Neural cell (in vitro differentiated cells): ENCODE measurements around the gene SCTR. TPM values are rescaled to one million over a fixed set of nuclear protein-coding genes. Genes with fewer than 3 reads are reported as not detected.

Source experiments
- H2AFZ ChIP-seq: fragments of 200-600, 300-800 bp; sonication (generic), shearing (Covaris generic); 2 replicates; pipeline ENCODE4 v1.6.0; 2014; ENCODE audit warnings: low read depth, mild to moderate bottlenecking, antibody characterized with exemption, low read length, moderate library complexity
- H3F3A ChIP-seq: fragments of 200-600 bp; shearing (Covaris generic); 2 replicates; pipeline ENCODE4 v1.6.1; 2016; ENCODE audit warnings: mild to moderate bottlenecking, moderate library complexity, mixed read lengths, antibody characterized with exemption, low read length; ENCODE audit not compliant: insufficient read depth, poor library complexity, severe bottlenecking
- H3K27ac ChIP-seq: fragments of 200-600, 300-800 bp; sonication (generic), shearing (Covaris generic); 2 replicates; pipeline ENCODE4 v1.5.1; 2014; ENCODE audit warnings: mild to moderate bottlenecking, low read length, moderate library complexity
- H3K27me3 ChIP-seq: fragments of 300-800, 200-600 bp; sonication (generic), shearing (Covaris generic); 2 replicates; pipeline ENCODE4 v1.6.0; 2014; ENCODE audit warnings: mild to moderate bottlenecking, low read depth, low read length, moderate library complexity; ENCODE audit not compliant: insufficient read depth
- H3K36me3 ChIP-seq: fragments of 300-800, 200-600 bp; sonication (generic), shearing (Covaris generic); 2 replicates; pipeline ENCODE4 v1.5.1; 2014; ENCODE audit warnings: mild to moderate bottlenecking, antibody characterized with exemption, low read length, moderate library complexity; ENCODE audit not compliant: insufficient read depth
- H3K4me2 ChIP-seq: fragments of 300-800, 200-600 bp; sonication (generic), shearing (Covaris generic); 2 replicates; pipeline ENCODE4 v1.6.0; 2014; ENCODE audit warnings: mild to moderate bottlenecking, low read length
- H3K4me3 ChIP-seq: fragments of 300-800, 200-600 bp; sonication (generic), shearing (Covaris generic); 2 replicates; pipeline ENCODE4 v1.5.1; 2014; ENCODE audit warnings: mild to moderate bottlenecking, low read length, moderate library complexity
- H3K79me2 ChIP-seq: fragments of 200-600 bp; shearing (Covaris generic); replicated peaks from 2 replicates; pipeline ENCODE4 v1.6.0; 2014; ENCODE audit warnings: mild to moderate bottlenecking, low read length, moderate library complexity; ENCODE audit not compliant: insufficient read depth
- H3K9ac ChIP-seq: fragments of 300-800, 200-600 bp; sonication (generic), shearing (Covaris generic); 2 replicates; pipeline ENCODE4 v1.6.1; 2016; ENCODE audit warnings: mild to moderate bottlenecking, low read length, mixed read lengths
- H3K9me2 ChIP-seq: fragments of 200-600 bp; shearing (Covaris generic); 2 replicates; pipeline ENCODE4 v1.6.1; 2016; ENCODE audit warnings: mild to moderate bottlenecking, low read length, mixed read lengths; ENCODE audit not compliant: insufficient read depth
- H3K9me3 ChIP-seq: fragments of 200-600, 300-800 bp; sonication (generic), shearing (Covaris generic); 2 replicates; pipeline ENCODE4 v1.6.1; 2016; ENCODE audit warnings: mild to moderate bottlenecking, mixed run types, low read length, moderate library complexity, mixed read lengths
- H4K20me1 ChIP-seq: fragments of 200-600 bp; shearing (Covaris generic); 2 replicates; pipeline ENCODE4 v1.6.1; 2016; ENCODE audit warnings: mild to moderate bottlenecking, mixed run types; ENCODE audit not compliant: insufficient read depth
- CTCF ChIP-seq: fragments of 450-650 bp; IDR thresholded peaks from 2 replicates; pipeline ENCODE4 v1.5.1; 2014; ENCODE audit warnings: antibody characterized with exemption, mild to moderate bottlenecking, moderate library complexity; ENCODE audit not compliant: poor library complexity, severe bottlenecking
- EP300 ChIP-seq: fragments of 450-650 bp; conservative IDR thresholded peaks from 2 replicates; pipeline ENCODE4 v1.6.1; 2014; ENCODE audit warnings: antibody characterized with exemption, mild to moderate bottlenecking, moderate library complexity; ENCODE audit not compliant: poor library complexity, severe bottlenecking
- EZH2 ChIP-seq: fragments of 200-600, 300-800 bp; shearing (Covaris generic), sonication (generic); IDR thresholded peaks from 2 replicates; pipeline ENCODE4 v1.6.1; 2014; ENCODE audit warnings: antibody characterized with exemption, low read length, borderline replicate concordance, mild to moderate bottlenecking; ENCODE audit not compliant: insufficient read depth, poor library complexity, severe bottlenecking
- MXI1 ChIP-seq: fragments of 450-650 bp; conservative IDR thresholded peaks from 2 replicates; pipeline ENCODE4 v1.6.1; 2014; ENCODE audit warnings: antibody characterized with exemption, mild to moderate bottlenecking; ENCODE audit not compliant: poor library complexity, severe bottlenecking
- POLR2AphosphoS5 ChIP-seq: IDR thresholded peaks from 2 replicates; pipeline ENCODE4 v1.6.1; 2012
- RAD21 ChIP-seq: fragments of 450-650 bp; conservative IDR thresholded peaks from 2 replicates; pipeline ENCODE4 v1.6.1; 2014; ENCODE audit warnings: antibody characterized with exemption, mild to moderate bottlenecking, moderate library complexity
- SMC3 ChIP-seq: fragments of 450-650 bp; conservative IDR thresholded peaks from 2 replicates; pipeline ENCODE4 v1.6.1; 2014; ENCODE audit warnings: antibody characterized with exemption, mild to moderate bottlenecking, moderate library complexity; ENCODE audit not compliant: poor library complexity
- TAF1 ChIP-seq: IDR thresholded peaks from 2 replicates; pipeline ENCODE4 v1.6.1; 2012; ENCODE audit warnings: low read depth
- polyA plus RNA-seq: library from polyadenylated mRNA; depleted of rRNA; stranded (reverse); fragments of >200 nt; gene quantifications from 2 replicates; pipeline ENCODE4 v1.2.3, GENCODE V29; 2014
- TF ChIP-seq, protein P1 (sequence below): IDR thresholded peaks from 2 replicates; pipeline ENCODE4 v1.6.1; 2012; ENCODE audit warnings: borderline replicate concordance

Gene SCTR
- polyA plus RNA-seq, 1 donor from 2014 or later = 0.12 TPM

DNA sequence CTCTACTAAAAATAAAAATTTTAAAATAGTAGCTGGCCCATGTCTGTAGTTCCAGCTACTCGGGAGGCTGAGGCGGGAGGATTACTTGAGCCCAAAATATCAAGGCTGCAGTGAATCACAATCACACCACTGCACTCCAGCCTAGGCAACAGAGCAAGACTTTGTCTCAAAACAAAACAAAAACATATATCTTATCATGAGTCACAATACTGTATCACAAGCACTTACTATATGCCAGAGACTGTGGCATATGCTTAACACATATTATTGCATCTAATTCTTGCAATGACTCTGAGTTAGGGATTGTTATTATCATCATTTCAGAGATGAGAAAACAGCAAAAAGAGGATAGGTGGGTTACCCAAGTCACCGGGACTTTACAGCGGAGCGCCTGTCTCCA, 122.2 kb downstream of the SCTR start:
- Histone ChIP-seq H2AFZ (no peak overlapping the region), H4K20me1 (no peaks in the 10 kb centered on the region), H3K9me2 (no peaks in the 10 kb centered on the region), H3K36me3 (no peaks in the 10 kb centered on the region), H3K79me2 (no peaks in the 10 kb centered on the region), H3K4me3 (no peak overlapping the region), H3K27ac (no peak overlapping the region), H3K27me3 (no peaks in the 10 kb centered on the region), H3K9ac (no peak overlapping the region), H3K4me2 (no peak overlapping the region), H3F3A (no peaks in the 10 kb centered on the region), H3K9me3 (no peaks in the 10 kb centered on the region)
- TF ChIP-seq EZH2 = no peak
- TF ChIP-seq POLR2AphosphoS5 = no peak
- no peak for TF ChIP-seq CTCF
- TF ChIP-seq, protein P1, sequence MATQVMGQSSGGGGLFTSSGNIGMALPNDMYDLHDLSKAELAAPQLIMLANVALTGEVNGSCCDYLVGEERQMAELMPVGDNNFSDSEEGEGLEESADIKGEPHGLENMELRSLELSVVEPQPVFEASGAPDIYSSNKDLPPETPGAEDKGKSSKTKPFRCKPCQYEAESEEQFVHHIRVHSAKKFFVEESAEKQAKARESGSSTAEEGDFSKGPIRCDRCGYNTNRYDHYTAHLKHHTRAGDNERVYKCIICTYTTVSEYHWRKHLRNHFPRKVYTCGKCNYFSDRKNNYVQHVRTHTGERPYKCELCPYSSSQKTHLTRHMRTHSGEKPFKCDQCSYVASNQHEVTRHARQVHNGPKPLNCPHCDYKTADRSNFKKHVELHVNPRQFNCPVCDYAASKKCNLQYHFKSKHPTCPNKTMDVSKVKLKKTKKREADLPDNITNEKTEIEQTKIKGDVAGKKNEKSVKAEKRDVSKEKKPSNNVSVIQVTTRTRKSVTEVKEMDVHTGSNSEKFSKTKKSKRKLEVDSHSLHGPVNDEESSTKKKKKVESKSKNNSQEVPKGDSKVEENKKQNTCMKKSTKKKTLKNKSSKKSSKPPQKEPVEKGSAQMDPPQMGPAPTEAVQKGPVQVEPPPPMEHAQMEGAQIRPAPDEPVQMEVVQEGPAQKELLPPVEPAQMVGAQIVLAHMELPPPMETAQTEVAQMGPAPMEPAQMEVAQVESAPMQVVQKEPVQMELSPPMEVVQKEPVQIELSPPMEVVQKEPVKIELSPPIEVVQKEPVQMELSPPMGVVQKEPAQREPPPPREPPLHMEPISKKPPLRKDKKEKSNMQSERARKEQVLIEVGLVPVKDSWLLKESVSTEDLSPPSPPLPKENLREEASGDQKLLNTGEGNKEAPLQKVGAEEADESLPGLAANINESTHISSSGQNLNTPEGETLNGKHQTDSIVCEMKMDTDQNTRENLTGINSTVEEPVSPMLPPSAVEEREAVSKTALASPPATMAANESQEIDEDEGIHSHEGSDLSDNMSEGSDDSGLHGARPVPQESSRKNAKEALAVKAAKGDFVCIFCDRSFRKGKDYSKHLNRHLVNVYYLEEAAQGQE = no peak
- no peak for TF ChIP-seq EP300

GRCh38 chr2:119397196-119397595, 127.1 kb downstream of the SCTR start:
- no peak overlapping the region for H3K27ac ChIP-seq
- H3K79me2 ChIP-seq = no peaks in the 10 kb centered on the region
- H3K4me3 ChIP-seq = no peak overlapping the region
- H3K9me3 ChIP-seq = no peaks in the 10 kb centered on the region
- no peak overlapping the region for H2AFZ ChIP-seq
- no peaks in the 10 kb centered on the region for H3K27me3 ChIP-seq
- H3F3A ChIP-seq = no peaks in the 10 kb centered on the region
- TF ChIP-seq SMC3 (no peak), RAD21 (no peak), CTCF (no peak), MXI1 (no peak), POLR2AphosphoS5 (no peak), EZH2 (no peak), TAF1 (no peak), EP300 (no peak)
- TF ChIP-seq, protein P1 = no peak
- H3K4me2 ChIP-seq = no peak overlapping the region
- no peaks in the 10 kb centered on the region for H3K36me3 ChIP-seq
- H3K9me2 ChIP-seq = no peaks in the 10 kb centered on the region
- H3K9ac ChIP-seq = no peak overlapping the region
- H4K20me1 ChIP-seq = no peaks in the 10 kb centered on the region
